Cardiac fibroblast (primary cell): ENCODE results near the gene SMARCE1.

Experiments used
- DNase-seq, 2 donors: peaks; one replicate each; pipeline versions ENCODE4 v3.0.0 to v3.0.0-alpha.2; 2010; ENCODE audit warnings: low read depth in 2 of 2
- H3K4me3 ChIP-seq, 2 donors: replicated peaks in 1 of 2; 1 replicate in 1 of 2; 2 replicates in 1 of 2; pipeline ENCODE4 v1.5.1; 2011; ENCODE audit warnings: low read depth in 2 of 2, low read length in 2 of 2, mild to moderate bottlenecking in 2 of 2, moderate library complexity in 1 of 2
- CTCF ChIP-seq: IDR thresholded peaks from one replicate; pipeline ENCODE4 v1.5.1; 2011; ENCODE audit warnings: low read depth, mild to moderate bottlenecking, low read length, inconsistent platforms

The SMARCE1 gene

GRCh38 chr17:40598619-40599467 is 48.8 kb downstream of the SMARCE1 start:
- H3K4me3 ChIP-seq, result no peak overlapping the region
- peak; percentile 64 to 87 for DNase-seq
- no peak for TF ChIP-seq CTCF

- TF ChIP-seq CTCF, result no peak
- no peak for DNase-seq
- no peak overlapping the region for H3K4me3 ChIP-seq
Observed at GRCh38 chr17:40598301-40598618, 49.4 kb downstream of the SMARCE1 start.

GRCh38 chr17:40597556-40598300 is 49.9 kb downstream of the SMARCE1 start:
- no peak for TF ChIP-seq CTCF
- no peak for DNase-seq
- no peak overlapping the region for H3K4me3 ChIP-seq

- H3K4me3 ChIP-seq, result no peak overlapping the region
- no peak for TF ChIP-seq CTCF
- no peak for DNase-seq
Observed at GRCh38 chr17:40597156-40597555, 50.5 kb downstream of the SMARCE1 start.

- H3K4me3 ChIP-seq, result no peak overlapping the region
- no peak for TF ChIP-seq CTCF
- DNase-seq, result peak in 1 of 2 donors; percentile 55
Observed at GRCh38 chr17:40596261-40596919, 51.2 kb downstream of the SMARCE1 start.

GRCh38 chr17:40590742-40591141 is 56.9 kb downstream of the SMARCE1 start:
- no peak for DNase-seq
- no peak for TF ChIP-seq CTCF
- no peak overlapping the region for H3K4me3 ChIP-seq
